ENCODE results near the gene MKKS. TPM values are rescaled to one million over a fixed set of nuclear protein-coding genes. Genes with fewer than 3 reads are reported as not detected.

MKKS gene
- polyA plus RNA-seq, 1 of the 3 experiments (the other 2 are of a cell fraction): 10.1 TPM

GRCh38 chr20:10478930-10479329 is 44.9 kb upstream of the MKKS start:
- no peak overlapping the region for H3K27ac ChIP-seq (ENCODE audit: low read depth in 2 of 2, low read length in 1 of 2)
- no peaks in the 10 kb centered on the region for H3K9me2 ChIP-seq
- ChIA-PET CTCF (interaction anchor here (1.0 to 2.6 kb wide), 2 partner anchors 11 to 58 kb away, joined by 3 to 7 read pairs; no protein-coding TSS in a partner anchor), POLR2A (no interaction called here)
- H3K9me3 ChIP-seq: no peaks in the 10 kb centered on the region
- no peaks in the 10 kb centered on the region for H4K20me1 ChIP-seq (ENCODE audit: insufficient read depth)
- H3K27me3 ChIP-seq (ENCODE audit: insufficient read depth): no peaks in the 10 kb centered on the region
- no peaks in the 10 kb centered on the region for H3K36me3 ChIP-seq (replicated peaks in 1 of 2; ENCODE audit: control insufficient read depth in 1 of 2, insufficient read depth in 2 of 2, low read length in 1 of 2)
- no peak overlapping the region for H3K4me3 ChIP-seq (ENCODE audit: low read depth in 2 of 2, low read length in 1 of 2)
- no peak overlapping the region for H2AFZ ChIP-seq (ENCODE audit: low read depth)
- H3F3A ChIP-seq (replicated peaks; ENCODE audit: insufficient read depth): no peaks in the 10 kb centered on the region
- no peak overlapping the region for H3K9ac ChIP-seq
- TF ChIP-seq TCF12 (IDR thresholded peaks at IDR 0.05): no peak
- TF ChIP-seq ZBTB33 (IDR thresholded peaks at IDR 0.05; ENCODE audit: borderline replicate concordance, low read depth): no peak
- no peak for TF ChIP-seq NRF1 (IDR thresholded peaks at IDR 0.05; ENCODE audit: low read depth, low read length)
- TF ChIP-seq PBX3 (IDR thresholded peaks at IDR 0.05): no peak
- TF ChIP-seq FOSL2 (IDR thresholded peaks at IDR 0.05; ENCODE audit: borderline replicate concordance, low read depth): no peak
- TF ChIP-seq, protein P1, sequence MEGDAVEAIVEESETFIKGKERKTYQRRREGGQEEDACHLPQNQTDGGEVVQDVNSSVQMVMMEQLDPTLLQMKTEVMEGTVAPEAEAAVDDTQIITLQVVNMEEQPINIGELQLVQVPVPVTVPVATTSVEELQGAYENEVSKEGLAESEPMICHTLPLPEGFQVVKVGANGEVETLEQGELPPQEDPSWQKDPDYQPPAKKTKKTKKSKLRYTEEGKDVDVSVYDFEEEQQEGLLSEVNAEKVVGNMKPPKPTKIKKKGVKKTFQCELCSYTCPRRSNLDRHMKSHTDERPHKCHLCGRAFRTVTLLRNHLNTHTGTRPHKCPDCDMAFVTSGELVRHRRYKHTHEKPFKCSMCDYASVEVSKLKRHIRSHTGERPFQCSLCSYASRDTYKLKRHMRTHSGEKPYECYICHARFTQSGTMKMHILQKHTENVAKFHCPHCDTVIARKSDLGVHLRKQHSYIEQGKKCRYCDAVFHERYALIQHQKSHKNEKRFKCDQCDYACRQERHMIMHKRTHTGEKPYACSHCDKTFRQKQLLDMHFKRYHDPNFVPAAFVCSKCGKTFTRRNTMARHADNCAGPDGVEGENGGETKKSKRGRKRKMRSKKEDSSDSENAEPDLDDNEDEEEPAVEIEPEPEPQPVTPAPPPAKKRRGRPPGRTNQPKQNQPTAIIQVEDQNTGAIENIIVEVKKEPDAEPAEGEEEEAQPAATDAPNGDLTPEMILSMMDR (IDR thresholded peaks at IDR 0.05): no peak
- TF ChIP-seq FOXM1 (IDR thresholded peaks at IDR 0.05; ENCODE audit: low read depth): no peak
- TF ChIP-seq ELF1 (IDR thresholded peaks at IDR 0.05): no peak
- TF ChIP-seq IRF3 (IDR thresholded peaks at IDR 0.05; ENCODE audit: low read depth, low read length): no peak
- no peak for TF ChIP-seq NFIC (IDR thresholded peaks at IDR 0.05; ENCODE audit: borderline replicate concordance)
- no peak for TF ChIP-seq EP300 (IDR thresholded peaks at IDR 0.05; ENCODE audit: borderline replicate concordance in 1 of 2, low read depth in 1 of 2, low read length in 1 of 2)
- TF ChIP-seq MEF2A (IDR thresholded peaks at IDR 0.05; ENCODE audit: borderline replicate concordance, low read depth): no peak
- no peak for TF ChIP-seq RCOR1 (IDR thresholded peaks at IDR 0.05; ENCODE audit: low read length)
- TF ChIP-seq, protein P2, sequence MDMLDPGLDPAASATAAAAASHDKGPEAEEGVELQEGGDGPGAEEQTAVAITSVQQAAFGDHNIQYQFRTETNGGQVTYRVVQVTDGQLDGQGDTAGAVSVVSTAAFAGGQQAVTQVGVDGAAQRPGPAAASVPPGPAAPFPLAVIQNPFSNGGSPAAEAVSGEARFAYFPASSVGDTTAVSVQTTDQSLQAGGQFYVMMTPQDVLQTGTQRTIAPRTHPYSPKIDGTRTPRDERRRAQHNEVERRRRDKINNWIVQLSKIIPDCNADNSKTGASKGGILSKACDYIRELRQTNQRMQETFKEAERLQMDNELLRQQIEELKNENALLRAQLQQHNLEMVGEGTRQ (IDR thresholded peaks at IDR 0.05; ENCODE audit: borderline replicate concordance, low read depth, low read length): no peak
- TF ChIP-seq JUND (IDR thresholded peaks at IDR 0.05): no peak
- TF ChIP-seq YY1 (IDR thresholded peaks at IDR 0.05; ENCODE audit: low read depth): no peak
- TF ChIP-seq CHD2 (IDR thresholded peaks at IDR 0.05; ENCODE audit: low read length, partially characterized antibody): no peak
- TF ChIP-seq, protein P3, sequence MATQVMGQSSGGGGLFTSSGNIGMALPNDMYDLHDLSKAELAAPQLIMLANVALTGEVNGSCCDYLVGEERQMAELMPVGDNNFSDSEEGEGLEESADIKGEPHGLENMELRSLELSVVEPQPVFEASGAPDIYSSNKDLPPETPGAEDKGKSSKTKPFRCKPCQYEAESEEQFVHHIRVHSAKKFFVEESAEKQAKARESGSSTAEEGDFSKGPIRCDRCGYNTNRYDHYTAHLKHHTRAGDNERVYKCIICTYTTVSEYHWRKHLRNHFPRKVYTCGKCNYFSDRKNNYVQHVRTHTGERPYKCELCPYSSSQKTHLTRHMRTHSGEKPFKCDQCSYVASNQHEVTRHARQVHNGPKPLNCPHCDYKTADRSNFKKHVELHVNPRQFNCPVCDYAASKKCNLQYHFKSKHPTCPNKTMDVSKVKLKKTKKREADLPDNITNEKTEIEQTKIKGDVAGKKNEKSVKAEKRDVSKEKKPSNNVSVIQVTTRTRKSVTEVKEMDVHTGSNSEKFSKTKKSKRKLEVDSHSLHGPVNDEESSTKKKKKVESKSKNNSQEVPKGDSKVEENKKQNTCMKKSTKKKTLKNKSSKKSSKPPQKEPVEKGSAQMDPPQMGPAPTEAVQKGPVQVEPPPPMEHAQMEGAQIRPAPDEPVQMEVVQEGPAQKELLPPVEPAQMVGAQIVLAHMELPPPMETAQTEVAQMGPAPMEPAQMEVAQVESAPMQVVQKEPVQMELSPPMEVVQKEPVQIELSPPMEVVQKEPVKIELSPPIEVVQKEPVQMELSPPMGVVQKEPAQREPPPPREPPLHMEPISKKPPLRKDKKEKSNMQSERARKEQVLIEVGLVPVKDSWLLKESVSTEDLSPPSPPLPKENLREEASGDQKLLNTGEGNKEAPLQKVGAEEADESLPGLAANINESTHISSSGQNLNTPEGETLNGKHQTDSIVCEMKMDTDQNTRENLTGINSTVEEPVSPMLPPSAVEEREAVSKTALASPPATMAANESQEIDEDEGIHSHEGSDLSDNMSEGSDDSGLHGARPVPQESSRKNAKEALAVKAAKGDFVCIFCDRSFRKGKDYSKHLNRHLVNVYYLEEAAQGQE (IDR thresholded peaks at IDR 0.05; ENCODE audit: low read depth, low read length): no peak
- TF ChIP-seq POLR2AphosphoS5 (IDR thresholded peaks at IDR 0.05; ENCODE audit: low read depth, low read length): no peak
- no peak overlapping the region for H3K4me2 ChIP-seq
- H3K79me2 ChIP-seq (ENCODE audit: insufficient read depth): peaks cover 5% of the 10 kb centered on the region; the same call in 1 of the 2 replicates
- H3K4me1 ChIP-seq (ENCODE audit: control insufficient read depth in 1 of 2, insufficient read depth in 2 of 2, low read depth in 1 of 2, low read length in 1 of 2): peaks cover 0 to 7% of the 10 kb centered on the region in 2 experiments; a peak in 2 of 4 replicates
- WGBS (ENCODE audit: low lambda C conversion rate): 92% methylated on average over 4 of the region's 4 CpGs
- no peak for DNase-seq
